DOHH2 (cell line): ENCODE data around the gene PLEKHA1.

ENCODE experiments used
- H3F3A ChIP-seq: fragments of 200-600 bp; sonication (generic), shearing (Covaris generic); 2 replicates; pipeline ENCODE4 v1.6.0; 2016; ENCODE audit warnings: antibody characterized with exemption, mild to moderate bottlenecking; ENCODE audit not compliant: control insufficient read depth, insufficient read depth
- H3K27ac ChIP-seq: fragments of 200-600 bp; sonication (generic); 2 replicates; pipeline ENCODE4 v1.5.1; 2014; ENCODE audit warnings: low read depth, mild to moderate bottlenecking, low read length, moderate library complexity
- H3K27me3 ChIP-seq: fragments of 200-600 bp; sonication (generic); 2 replicates; pipeline ENCODE4 v1.6.1; 2014; ENCODE audit warnings: mild to moderate bottlenecking, low read length, mixed read lengths; ENCODE audit not compliant: control insufficient read depth
- H3K36me3 ChIP-seq: fragments of 200-600 bp; sonication (generic); 2 replicates; pipeline ENCODE4 v1.6.1; 2014; ENCODE audit warnings: mild to moderate bottlenecking, low read length, moderate library complexity, mixed read lengths; ENCODE audit not compliant: control insufficient read depth
- H3K4me1 ChIP-seq: fragments of 200-600 bp; sonication (generic); 2 replicates; pipeline ENCODE4 v1.6.1; 2014; ENCODE audit warnings: mild to moderate bottlenecking, low read length, mixed read lengths; ENCODE audit not compliant: control insufficient read depth
- H3K4me2 ChIP-seq: fragments of 200-600 bp; sonication (generic); 2 replicates; pipeline ENCODE4 v1.6.0; 2014; ENCODE audit warnings: mild to moderate bottlenecking, low read length, moderate library complexity
- H3K4me3 ChIP-seq: fragments of 200-600 bp; sonication (generic); 2 replicates; pipeline ENCODE4 v1.5.1; 2014; ENCODE audit warnings: mild to moderate bottlenecking, low read length, mixed read lengths
- H3K79me2 ChIP-seq: fragments of 200-600 bp; sonication (generic); 2 replicates; pipeline ENCODE4 v1.6.1; 2014; ENCODE audit warnings: mild to moderate bottlenecking, low read length, mixed read lengths; ENCODE audit not compliant: control insufficient read depth
- H3K9me2 ChIP-seq: fragments of 200-600 bp; sonication (generic); replicated peaks from 2 replicates; pipeline ENCODE4 v1.6.1; 2014; ENCODE audit warnings: mild to moderate bottlenecking, low read length, mixed read lengths; ENCODE audit not compliant: control insufficient read depth
- H3K9me3 ChIP-seq: fragments of 200-600 bp; sonication (generic); 2 replicates; pipeline ENCODE4 v1.6.1; 2014; ENCODE audit warnings: antibody characterized with exemption, low read length, mixed read lengths; ENCODE audit not compliant: control insufficient read depth, insufficient read depth
- H4K20me1 ChIP-seq: fragments of 200-600 bp; sonication (generic); 2 replicates; pipeline ENCODE4 v1.6.0; 2014; ENCODE audit warnings: low read depth, mild to moderate bottlenecking, antibody characterized with exemption, low read length, moderate library complexity; ENCODE audit not compliant: control insufficient read depth, insufficient read depth
- EZH2phosphoT487 ChIP-seq: fragments of 200-600 bp; sonication (generic); IDR thresholded peaks from 2 replicates; pipeline ENCODE4 v1.6.1; 2017; ENCODE audit warnings: borderline replicate concordance, mild to moderate bottlenecking, antibody characterized with exemption, low read length, moderate library complexity, mixed read lengths
- TF ChIP-seq, protein P1 (sequence below): fragments of 200-600 bp; sonication (generic); IDR thresholded peaks from one replicate; pipeline ENCODE4 v1.5.1; 2014; ENCODE audit warnings: antibody characterized with exemption, mild to moderate bottlenecking, low read depth, low read length; ENCODE audit not compliant: poor library complexity, severe bottlenecking

PLEKHA1 gene

DNA sequence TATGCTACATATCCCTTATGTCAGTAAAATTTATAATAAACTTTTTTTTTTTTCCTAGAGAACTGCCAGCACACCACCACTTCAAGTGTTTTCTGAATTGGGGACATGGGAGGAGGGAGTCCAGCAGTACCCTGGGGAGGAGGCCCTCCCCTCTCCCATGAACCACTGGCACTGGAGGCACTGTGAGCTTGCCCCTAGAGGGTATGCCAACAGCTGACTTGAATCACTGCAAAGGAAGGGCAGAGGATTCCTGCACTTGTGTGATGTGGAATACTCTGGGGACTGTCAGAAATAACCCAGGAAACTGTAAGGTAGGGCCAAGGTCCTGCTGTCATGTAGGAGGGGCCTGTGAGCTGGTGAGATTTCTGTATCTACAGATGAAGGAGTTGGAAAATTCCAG is 71.4 kb downstream of the PLEKHA1 start:
- no peaks in the 10 kb centered on the region for H4K20me1 ChIP-seq
- H3F3A ChIP-seq: no peaks in the 10 kb centered on the region
- no peaks in the 10 kb centered on the region for H3K79me2 ChIP-seq
- H3K9me3 ChIP-seq: no peaks in the 10 kb centered on the region
- TF ChIP-seq EZH2phosphoT487: no peak
- TF ChIP-seq, protein P1, sequence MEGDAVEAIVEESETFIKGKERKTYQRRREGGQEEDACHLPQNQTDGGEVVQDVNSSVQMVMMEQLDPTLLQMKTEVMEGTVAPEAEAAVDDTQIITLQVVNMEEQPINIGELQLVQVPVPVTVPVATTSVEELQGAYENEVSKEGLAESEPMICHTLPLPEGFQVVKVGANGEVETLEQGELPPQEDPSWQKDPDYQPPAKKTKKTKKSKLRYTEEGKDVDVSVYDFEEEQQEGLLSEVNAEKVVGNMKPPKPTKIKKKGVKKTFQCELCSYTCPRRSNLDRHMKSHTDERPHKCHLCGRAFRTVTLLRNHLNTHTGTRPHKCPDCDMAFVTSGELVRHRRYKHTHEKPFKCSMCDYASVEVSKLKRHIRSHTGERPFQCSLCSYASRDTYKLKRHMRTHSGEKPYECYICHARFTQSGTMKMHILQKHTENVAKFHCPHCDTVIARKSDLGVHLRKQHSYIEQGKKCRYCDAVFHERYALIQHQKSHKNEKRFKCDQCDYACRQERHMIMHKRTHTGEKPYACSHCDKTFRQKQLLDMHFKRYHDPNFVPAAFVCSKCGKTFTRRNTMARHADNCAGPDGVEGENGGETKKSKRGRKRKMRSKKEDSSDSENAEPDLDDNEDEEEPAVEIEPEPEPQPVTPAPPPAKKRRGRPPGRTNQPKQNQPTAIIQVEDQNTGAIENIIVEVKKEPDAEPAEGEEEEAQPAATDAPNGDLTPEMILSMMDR: no peak
- H3K9me2 ChIP-seq: no peaks in the 10 kb centered on the region
- no peaks in the 10 kb centered on the region for H3K4me1 ChIP-seq
- H3K4me2 ChIP-seq: no peak overlapping the region
- no peak overlapping the region for H3K4me3 ChIP-seq
- H3K27me3 ChIP-seq: peaks cover 6% of the 10 kb centered on the region; the same call in 1 of the 2 replicates
- H3K36me3 ChIP-seq: no peaks in the 10 kb centered on the region
- no peak overlapping the region for H3K27ac ChIP-seq

- Histone ChIP-seq H3K4me1 (no peaks in the 10 kb centered on the region), H3F3A (no peaks in the 10 kb centered on the region), H3K4me3 (no peak overlapping the region), H3K36me3 (no peaks in the 10 kb centered on the region), H3K27ac (no peak overlapping the region), H3K9me3 (no peaks in the 10 kb centered on the region), H3K27me3 (peaks cover 6% of the 10 kb centered on the region; the same call in 1 of the 2 replicates), H3K4me2 (no peak overlapping the region), H3K79me2 (no peaks in the 10 kb centered on the region), H3K9me2 (no peaks in the 10 kb centered on the region), H4K20me1 (no peaks in the 10 kb centered on the region)
- TF ChIP-seq, protein P1: no peak
- TF ChIP-seq EZH2phosphoT487: no peak
Measured at GRCh38 chr10:122446668-122447423, 72.3 kb downstream of the PLEKHA1 start.

GRCh38 chr10:122448600-122448999 is 74.1 kb downstream of the PLEKHA1 start:
- no peaks in the 10 kb centered on the region for H3K36me3 ChIP-seq
- H3K9me3 ChIP-seq: no peaks in the 10 kb centered on the region
- no peak for TF ChIP-seq EZH2phosphoT487
- TF ChIP-seq, protein P1: no peak
- H3K79me2 ChIP-seq: no peaks in the 10 kb centered on the region
- H3K4me1 ChIP-seq: no peaks in the 10 kb centered on the region
- H4K20me1 ChIP-seq: no peaks in the 10 kb centered on the region
- H3K4me2 ChIP-seq: no peak overlapping the region
- no peaks in the 10 kb centered on the region for H3K9me2 ChIP-seq
- H3F3A ChIP-seq: no peaks in the 10 kb centered on the region
- H3K27ac ChIP-seq: no peak overlapping the region
- peaks cover 9% of the 10 kb centered on the region; the same call in 1 of the 2 replicates for H3K27me3 ChIP-seq
- no peak overlapping the region for H3K4me3 ChIP-seq
